Posterior vena cava (tissue), 2 donors: ENCODE data around the gene COL17A1. TPM values are rescaled to one million over a fixed set of nuclear protein-coding genes. Genes with fewer than 3 reads are reported as not detected.

Source experiments
- DNase-seq: peaks from one replicate; pipeline ENCODE4 v3.0.0-alpha.2; 2020; ENCODE audit warnings: low spot score
- intact Hi-C, 2 donors: fragments of 100-400 bp; cut with DNase I; formaldehyde crosslinking; loops; one replicate each; pipeline versions ENCODE4 v1.14.1 to v1.14.2; 2022 to 2023
- total RNA-seq, 2 donors: library from RNA; stranded (reverse); fragmentation: NEBNext Ultra II Directional; extraction: Animal tissue kit (Norgen Biotek cat#: 25700); gene quantifications; one replicate each; pipeline ENCODE4 v1.2.1, GENCODE V29; 2021
- donor health status: DM: yes; HTN: yes; CAD: no.
- donor health status: DM: yes; HTN: yes; CAD: no.

Gene COL17A1
- total RNA-seq, 2 donors from 2014 or later, result 0.48 to 0.88 TPM

- DNase-seq, result no peak
Measured at GRCh38 chr10:104038958-104039752, 46.5 kb downstream of the COL17A1 start.

DNA sequence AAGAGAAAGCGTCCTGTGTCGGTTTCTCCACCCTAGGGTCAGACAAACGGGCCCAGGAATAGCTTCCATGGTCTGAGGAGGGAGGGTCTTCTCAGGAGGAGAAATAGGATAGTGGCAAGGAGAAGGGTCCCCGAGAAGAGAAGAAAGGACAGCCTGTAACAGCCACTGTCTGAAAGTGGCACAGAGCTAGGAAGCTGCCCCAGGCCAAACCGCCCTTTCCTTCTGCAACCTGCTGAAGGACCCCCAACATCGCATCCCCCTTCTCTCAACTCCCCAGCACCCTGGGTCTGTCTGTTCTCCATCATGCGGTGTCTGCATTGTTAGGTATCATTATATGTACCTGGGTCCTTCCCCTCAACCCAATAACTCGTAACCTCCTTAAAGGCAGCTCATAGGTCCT lies 47.1 kb downstream of the COL17A1 start:
- DNase-seq, result no peak
- intact Hi-C loops, result loop anchor here in 1 of 2 donors (5.0 kb wide), 1 partner anchor 296 kb away; no protein-coding TSS in a partner anchor

More at GRCh38 chr10:104038958-104039752, 46.5 kb downstream of the COL17A1 start:
- intact Hi-C loops, result loop anchor here in 1 of 2 donors (5.0 kb wide), 1 partner anchor 297 kb away; no protein-coding TSS in a partner anchor

GRCh38 chr10:104037261-104037951 lies 48.3 kb downstream of the COL17A1 start:
- DNase-seq, result no peak
- intact Hi-C loops, result loop anchor here in 1 of 2 donors (5.0 kb wide), 1 partner anchor 295 kb away; no protein-coding TSS in a partner anchor

GRCh38 chr10:104036518-104037260 lies 49.0 kb downstream of the COL17A1 start:
- intact Hi-C loops, result loop anchor here in 1 of 2 donors (5.0 kb wide), 1 partner anchor 294 kb away; no protein-coding TSS in a partner anchor
- no peak for DNase-seq

GRCh38 chr10:104036069-104036384 lies 49.7 kb downstream of the COL17A1 start:
- no peak for DNase-seq
- intact Hi-C loops, result loop anchor here in 1 of 2 donors (5.0 kb wide), 1 partner anchor 294 kb away; no protein-coding TSS in a partner anchor

- intact Hi-C loops, result loop anchor here in 1 of 2 donors (5.0 kb wide), 1 partner anchor 293 kb away; no protein-coding TSS in a partner anchor
- no peak for DNase-seq
Measured at GRCh38 chr10:104035194-104036068, 50.2 kb downstream of the COL17A1 start.

DNA sequence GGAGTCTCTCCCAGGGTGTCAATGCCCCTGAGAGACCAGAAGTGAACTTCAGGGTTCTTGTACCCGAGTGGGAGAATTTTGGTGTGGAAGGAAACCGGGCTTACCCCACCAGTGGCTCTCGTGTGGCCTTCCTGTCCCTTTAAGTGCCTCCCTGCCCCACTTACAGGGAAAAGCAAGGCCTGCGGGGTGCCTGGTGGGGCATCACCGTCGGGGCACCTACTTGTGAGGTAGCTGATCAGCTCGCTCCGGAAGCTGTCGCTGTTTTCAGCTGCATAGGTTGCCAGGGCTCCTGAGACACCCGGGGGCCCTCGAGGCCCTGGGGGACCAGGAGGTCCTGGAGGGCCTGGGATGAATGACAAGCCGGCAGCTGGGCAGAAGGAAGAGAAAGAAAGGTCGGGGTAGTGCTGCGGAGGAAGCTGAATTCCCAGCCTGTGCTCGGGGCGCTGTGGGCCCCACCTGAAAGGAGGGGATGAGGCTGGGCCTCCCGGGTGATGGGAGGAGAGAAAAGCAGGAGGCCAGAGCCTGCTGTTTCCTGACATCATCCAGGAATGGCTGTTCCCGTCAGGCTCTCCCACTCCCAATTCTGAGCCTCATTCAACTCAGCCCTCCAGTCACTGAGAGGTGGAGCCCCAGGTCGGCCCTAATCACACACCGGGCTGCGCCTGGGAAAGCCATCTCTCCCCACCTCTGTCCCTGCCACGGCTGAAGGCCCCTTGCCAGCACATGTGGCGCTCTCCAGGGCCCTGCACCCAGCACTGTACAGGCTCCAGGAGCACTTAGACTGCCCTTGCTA lies 51.1 kb downstream of the COL17A1 start:
- no peak for DNase-seq
- intact Hi-C loops, result loop anchor here in 1 of 2 donors (5.0 kb wide), 1 partner anchor 292 kb away; no protein-coding TSS in a partner anchor

GRCh38 chr10:104033966-104034365 lies 51.7 kb downstream of the COL17A1 start:
- no peak for DNase-seq
- intact Hi-C loops, result no loop called here

DNA sequence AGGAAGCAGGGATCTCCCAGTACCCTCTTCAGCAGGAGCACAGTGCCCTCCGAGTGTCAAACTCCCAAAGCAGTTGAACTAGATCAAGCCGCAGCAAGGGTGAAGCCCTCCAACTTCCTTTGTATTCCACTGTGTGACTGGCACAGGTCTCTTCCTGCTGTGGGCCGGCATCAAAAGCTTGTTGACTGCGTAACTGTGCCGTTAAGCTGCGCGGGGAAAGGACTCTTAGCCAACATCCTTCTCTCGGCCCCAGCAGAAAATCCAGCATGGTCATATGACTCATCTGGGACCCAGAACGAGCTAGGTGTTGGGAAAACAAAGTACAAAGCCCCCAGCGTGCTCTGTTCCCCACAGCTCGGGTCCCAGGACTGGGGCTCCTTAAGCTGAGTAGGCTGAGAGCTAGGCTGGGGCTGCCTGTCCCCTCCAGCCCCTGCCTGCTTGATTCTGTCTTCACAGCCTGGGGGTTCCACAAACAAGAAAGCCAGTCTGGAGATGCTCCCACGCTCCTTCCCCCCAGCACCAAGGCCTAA lies 52.2 kb downstream of the COL17A1 start:
- DNase-seq, result no peak
- intact Hi-C loops, result no loop called here

DNA sequence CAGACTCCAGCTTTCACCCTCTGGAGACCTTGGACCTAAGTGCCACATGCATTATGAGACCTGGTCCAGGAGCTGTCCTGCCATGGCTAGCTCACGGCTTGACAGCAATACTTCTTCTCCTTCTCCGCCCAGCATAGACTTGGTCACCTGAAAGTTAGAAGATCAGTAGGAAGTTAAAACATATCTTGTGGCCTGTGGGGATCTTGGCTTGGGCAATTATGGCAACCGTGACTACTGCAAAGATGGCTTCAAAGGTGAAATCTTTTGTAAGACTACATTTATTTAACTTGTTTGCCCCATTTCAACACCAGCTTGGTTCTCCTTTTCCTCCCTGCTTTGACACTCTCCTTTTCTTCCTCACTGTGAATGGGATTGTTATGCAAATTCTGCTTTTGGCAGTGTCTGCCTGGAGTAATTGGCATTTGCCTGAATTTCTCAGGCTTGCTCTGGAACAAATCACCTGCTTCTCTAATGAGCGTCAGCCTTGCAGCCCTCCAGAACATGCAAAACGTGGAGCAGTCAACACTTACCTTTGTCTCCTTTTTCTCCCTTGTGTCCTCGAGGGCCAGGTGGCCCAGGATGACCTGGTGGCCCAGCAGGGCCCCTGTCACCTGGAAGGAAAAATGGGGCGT lies 53.4 kb downstream of the COL17A1 start:
- intact Hi-C loops, result no loop called here
- no peak for DNase-seq

DNA sequence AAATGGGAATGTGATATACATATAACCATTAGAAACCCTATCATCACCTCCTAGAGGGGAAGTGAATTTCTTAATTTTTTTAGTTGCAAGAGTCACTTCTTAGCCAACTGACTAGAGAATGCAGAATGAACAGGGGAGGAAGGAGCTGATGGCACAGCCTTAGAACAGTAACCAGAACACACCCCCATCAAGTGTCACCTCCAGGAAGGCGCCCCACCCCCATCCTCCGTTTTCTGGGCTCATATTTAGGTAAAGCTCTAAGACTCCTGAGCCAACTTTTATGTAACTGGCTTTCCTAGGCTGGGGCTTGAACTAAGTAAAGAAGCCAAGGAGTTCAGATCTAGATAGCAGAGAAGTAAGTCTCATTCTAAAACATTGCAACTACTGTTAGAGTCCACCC lies 54.0 kb downstream of the COL17A1 start:
- intact Hi-C loops, result no loop called here
- no peak for DNase-seq

DNA sequence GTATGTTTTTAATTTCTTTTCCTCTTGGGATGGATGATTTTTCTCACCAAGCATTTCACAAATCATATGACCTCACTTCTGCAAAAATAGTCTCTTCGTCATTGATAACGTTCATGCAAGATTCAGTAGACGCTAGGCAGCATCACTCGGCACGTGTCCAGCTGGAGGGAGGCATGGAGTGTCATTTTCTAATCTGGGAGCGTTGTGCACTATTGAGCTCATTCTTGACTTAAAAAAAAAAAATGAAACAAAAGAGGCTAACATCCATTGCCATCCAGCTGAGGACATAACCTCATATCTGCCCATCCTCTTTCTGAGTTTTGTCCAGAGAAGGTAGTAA lies 56.2 kb downstream of the COL17A1 start:
- DNase-seq, result peak; percentile 95
- intact Hi-C loops, result no loop called here

- no peak for DNase-seq
- intact Hi-C loops, result no loop called here
Measured at GRCh38 chr10:104028823-104029520, 56.7 kb downstream of the COL17A1 start.

- intact Hi-C loops, result no loop called here
Measured at GRCh38 chr10:104028146-104028545, 57.5 kb downstream of the COL17A1 start.

DNA sequence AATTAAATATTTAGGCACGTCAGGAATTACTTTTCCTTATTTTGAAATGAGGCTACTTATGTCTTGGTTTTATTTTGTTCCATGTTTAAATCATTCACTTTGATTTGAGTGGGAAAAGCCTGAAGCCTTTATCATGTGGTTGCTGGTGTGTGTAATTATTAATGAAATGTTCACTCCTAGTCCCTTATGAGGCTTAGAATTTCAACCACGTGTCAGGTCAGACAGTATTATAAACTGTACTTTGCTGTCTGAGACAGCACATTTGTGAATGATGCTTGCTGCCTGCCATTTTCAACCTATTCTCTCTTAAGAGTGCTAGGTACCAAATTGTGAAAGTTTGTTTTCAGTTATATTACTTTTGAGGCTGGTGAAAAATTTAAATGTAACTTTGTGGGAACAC lies 58.9 kb downstream of the COL17A1 start:
- intact Hi-C loops, result no loop called here
- no peak for DNase-seq

More at GRCh38 chr10:104028146-104028545, 57.5 kb downstream of the COL17A1 start:
- DNase-seq, result no peak

DNA sequence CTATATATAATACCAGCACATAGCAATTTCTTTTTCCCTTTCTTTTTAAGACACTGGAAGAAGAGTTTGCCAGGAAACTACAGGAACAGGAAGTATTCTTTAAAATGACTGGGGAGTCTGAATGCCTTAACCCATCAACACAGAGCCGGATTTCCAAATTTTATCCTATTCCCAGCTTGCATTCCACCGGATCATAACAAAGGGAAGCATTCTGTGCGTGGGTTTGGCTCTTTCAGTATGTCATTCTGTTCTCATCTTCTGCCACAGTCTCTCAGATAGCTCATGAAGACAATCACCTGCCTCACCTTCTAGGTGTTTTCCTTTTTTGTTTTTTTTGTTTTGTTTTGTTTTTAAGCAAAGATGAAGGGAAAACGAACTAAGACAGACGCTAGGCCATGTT lies 60.2 kb downstream of the COL17A1 start:
- intact Hi-C loops, result no loop called here
- DNase-seq, result no peak

DNA sequence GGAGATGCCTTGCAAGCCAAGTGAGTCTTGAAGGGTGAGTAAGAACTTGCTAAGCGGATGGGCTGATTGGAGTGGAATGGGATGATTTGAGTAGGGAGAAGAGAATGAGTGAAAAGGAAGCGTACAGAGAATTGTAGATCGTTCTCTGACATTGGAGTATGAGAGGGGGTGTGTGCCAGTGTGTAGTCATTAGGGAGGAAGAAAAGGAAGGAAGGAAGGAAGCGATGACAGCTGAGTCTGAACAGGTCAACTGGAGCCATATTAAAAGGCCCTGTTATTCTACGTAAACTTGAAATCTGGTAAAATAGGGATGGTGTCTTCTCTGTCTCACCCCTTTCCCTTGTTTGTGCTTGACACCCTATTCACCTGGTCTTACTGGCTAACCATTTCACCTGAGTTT lies 63.7 kb downstream of the COL17A1 start:
- intact Hi-C loops, result no loop called here
- no peak for DNase-seq
